Stimulated activated CD4-positive, alpha-beta T cell treated with anti-CD3 and anti-CD28 coated beads, Interleukin-1b, Interleukin-23, amount 100 ng/mL, for 48 hours (primary cell): ENCODE measurements around the gene MTA2.
A peak's percentile ranks its signal among the peaks of the same experiment; 100 is the strongest.
"Not testable (repeated sequence)": the region's sequence is repeated elsewhere in the genome, so short reads cannot be mapped to it uniquely, and the experiment has no call there.

Experiments used
- DNase-seq: peaks from one replicate; pipeline ENCODE4 v3.0.0-alpha.2; 2020

Gene MTA2

DNA sequence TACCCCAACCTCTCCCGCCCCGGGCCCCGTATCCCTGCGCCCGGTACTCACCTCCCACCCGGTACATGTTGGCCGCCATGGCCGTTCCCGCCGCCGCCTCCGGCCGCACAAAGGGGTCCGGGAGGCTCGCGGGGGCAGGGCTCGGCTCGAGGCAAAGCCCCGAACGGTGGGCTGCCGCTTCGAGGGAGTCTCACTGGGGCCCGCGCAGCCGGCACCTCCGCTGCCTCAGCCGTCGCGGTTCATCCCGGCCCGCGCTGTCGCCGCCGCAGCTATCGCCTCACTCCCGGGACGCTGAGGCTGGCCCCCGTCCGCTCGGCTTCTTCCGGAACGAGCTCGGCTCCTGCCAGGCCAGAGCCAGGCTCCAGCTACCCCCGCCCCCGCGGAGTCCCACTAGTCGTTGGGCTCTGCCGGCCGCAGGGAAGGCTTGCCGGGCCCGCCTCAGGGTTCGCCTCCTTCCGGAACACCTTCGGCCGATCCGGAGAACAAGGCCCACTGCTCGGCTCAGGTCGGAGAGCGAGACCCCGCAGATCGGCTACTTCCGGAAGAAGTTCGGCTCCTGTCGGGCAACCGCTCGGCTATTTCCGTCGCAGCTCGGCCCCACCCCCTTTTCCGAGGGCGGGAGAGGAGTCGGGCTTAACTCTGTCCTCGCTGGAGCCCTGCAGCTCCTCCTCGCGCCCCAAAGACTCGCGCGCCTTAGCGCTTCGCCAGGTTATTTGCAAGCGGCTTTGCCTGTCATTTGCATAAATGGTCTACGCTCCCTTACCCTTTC is at the start of gene MTA2:
MTA2 (minus strand) TSS at position 494 of the 769 bp plus-strand sequence; CDS start at position 79, 415 bp downstream.
- peak; percentile 100 for DNase-seq

DNA sequence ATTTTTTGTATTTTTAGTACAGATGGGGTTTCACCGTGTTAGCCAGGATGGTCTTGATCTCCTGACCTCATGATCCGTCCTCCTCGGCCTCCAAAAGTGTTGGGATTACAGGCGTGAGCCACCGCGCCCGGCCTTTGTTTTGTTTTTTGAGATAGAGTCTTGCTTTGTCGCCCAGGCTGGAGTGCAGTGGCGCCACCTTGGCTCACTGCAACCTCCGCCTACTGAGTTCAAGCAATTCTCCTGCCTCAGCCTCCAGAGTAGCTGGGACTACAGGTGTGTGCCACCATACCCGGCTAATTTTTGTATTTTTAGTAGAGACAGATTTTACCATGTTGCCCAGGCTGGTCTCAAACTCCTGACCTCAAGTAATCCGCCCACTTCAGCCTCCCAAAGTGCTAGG is 48.6 kb upstream of the MTA2 start:
- not testable (repeated sequence) for DNase-seq

DNA sequence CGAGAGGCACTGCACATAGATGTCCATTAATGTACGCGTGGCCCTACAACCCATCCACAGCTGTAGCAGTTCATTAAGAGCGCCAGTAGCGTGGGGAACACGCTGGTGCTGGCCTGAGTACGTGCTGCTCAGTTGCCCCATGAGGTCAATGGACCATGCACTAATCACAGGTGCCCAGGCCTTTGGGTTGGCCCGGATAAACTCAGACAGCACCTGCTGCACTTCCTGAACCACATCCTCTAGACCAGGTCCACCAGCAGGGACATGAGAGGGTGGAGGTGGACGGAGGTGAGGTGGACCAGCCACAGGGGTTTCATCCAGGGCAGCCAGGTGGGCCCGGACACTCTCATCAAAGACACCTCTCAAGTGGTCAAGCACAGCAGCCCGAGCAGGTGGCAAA is 47.8 kb upstream of the MTA2 start:
- DNase-seq = no peak

DNA sequence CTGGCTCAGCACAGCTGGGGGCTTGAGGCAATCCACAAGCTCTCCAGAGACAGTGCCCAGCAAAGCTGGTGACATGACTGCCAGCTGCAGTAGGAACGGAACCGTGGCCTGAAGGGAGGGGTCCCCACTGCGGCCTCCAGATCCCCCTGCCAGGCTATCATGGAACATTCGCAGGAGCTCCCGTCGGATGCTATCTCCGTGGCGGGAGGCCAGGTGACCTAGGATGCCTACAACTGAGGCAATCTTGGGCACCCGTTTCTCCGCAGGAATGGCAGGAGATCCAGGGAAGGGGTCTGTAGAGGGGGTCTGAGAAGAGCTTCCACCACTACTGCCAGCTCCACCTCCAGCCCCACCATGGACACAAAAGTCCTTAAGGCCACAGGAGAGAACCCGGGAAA is 47.3 kb upstream of the MTA2 start:
- DNase-seq = no peak

DNA sequence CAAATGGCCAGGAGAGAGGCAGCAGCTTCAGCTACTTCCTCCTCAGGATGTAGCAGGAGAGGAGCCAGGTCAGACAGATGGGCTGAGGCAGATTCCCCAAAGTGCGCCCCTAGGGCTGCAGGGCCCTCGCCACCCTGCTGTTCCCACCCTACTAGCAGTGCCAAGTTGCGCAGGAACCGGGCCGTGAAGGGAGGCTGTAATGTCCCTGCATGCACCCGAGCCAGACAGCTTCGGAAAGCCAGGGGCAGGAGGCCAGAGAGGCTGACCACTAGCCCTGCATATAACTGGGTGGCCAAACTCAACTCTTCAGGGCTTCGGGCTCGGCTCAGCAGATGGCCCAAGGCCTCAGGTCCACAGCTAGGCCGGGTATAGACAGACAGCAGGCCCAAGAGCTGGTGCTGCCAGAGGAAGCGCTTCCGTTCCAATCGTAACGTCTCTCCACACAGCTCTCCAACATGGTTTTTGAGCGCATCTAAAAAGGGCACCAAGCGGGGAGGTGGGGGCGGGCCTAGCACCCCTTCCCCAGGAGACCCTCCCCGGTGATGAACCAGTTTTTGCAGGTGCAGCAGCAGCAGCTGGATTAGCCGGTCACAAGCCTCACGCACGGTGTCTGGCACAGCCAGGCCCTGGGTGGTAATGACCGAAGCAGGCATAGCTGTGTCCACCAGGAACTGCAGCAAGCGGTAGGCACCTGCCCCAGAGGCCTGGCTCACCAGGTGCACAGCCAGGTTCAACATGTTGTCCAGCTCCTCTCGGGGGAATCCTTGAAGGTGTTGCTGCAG is 46.7 kb upstream of the MTA2 start:
- DNase-seq = no peak

DNA sequence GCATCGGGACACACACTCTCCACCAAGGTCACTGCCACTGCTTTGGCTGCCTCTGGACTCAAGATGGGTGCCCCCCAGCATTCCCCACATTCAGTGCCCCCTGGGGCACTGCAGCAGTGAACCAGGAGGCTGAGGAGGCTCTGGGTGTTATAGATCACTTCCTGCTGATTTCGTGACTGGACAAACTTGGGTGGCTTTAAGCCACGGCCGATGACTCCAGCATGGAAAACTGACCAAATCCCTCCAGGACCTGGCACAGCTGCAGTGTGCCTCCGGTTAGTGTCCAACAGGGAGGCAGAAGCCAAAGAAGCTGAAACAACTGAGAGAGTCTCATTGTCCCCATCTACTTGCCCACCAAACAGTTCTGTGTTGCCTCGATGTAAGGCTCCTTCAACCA is 45.9 kb upstream of the MTA2 start:
- DNase-seq = no peak

DNA sequence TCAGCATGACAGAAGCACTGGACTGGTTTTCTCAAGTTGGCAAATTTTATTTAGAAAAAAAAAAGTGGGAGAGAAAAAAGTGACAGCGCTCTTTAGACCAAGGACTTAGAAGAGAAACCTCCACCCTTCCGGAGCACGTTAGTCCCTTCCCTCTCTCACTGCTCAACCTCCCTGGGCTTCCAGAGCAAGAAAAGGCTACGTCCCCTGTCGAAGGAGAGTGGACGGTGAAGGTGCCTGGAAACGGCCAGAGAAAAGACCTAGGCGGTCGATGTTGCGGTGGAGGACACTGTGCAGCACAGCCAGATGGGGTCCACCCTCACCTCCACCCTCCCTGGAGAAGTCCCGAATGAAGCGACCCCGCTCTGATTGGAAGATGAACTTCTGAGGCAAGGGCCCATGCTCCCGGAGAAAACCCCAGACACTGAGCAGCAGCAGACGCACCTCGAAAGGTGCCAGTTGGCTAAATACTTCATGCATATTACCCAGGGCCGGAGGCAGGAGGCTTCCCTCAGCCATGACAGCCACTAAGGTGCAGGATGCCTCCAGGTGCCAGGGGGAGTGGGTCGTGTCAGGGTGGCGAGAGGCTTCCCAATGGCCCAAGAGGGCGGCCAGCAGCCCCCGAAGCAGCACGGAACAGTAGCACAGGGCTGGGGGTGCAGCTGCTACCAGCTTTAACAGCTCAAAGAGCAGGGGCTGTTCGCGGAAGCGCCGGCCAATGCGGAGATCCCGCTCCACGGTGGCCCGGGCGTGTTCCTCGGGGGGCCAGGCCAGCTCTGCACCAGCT is 45.4 kb upstream of the MTA2 start:
- DNase-seq = no peak

DNA sequence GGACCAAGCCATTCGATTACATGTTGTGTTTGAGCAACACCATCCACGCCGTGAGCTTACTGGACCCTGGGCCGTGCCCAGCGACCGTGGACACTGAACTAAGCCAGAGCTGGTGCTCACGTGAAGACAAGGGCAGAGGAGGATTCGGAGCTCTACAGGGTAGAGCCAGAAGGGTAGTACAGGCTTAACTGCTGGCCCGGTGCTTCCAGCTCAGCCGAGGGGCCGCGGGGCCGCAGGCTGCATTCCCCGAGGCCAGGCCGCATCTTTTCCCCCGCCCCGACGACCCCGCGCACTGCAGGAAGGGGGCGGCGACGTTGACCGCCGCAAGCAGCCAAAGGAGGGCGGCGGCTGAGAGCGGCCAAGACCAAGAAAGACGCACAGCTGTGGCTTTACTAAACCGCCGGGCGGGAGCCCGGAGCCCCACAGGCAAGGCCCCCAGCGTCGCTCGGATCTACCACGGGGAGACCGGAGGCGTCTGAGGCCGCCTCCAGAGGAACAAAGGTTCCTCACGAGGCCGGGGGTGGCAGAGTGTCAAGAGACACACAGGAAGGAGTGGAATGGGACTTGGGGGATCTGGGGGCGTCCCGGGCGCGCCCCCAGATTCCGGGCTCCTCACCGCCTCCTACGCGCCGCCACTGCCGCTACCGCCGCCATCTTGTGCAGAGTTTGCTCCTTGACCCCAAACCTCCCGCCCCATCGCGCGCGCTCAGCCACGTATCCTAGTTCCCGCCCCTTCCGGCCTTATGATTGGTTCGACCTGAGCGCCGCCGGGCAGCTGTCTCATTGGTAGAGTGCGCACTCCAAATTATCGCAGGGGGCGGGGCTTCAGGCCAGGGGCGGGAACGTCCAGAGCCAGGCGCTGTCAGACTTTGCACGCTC is 44.5 kb upstream of the MTA2 start, which contains the start of gene GANAB:
GANAB (minus strand) TSS at position 668 of the 879 bp plus-strand sequence; CDS start at position 654, 14 bp downstream.
- DNase-seq = peak; percentile 99

DNA sequence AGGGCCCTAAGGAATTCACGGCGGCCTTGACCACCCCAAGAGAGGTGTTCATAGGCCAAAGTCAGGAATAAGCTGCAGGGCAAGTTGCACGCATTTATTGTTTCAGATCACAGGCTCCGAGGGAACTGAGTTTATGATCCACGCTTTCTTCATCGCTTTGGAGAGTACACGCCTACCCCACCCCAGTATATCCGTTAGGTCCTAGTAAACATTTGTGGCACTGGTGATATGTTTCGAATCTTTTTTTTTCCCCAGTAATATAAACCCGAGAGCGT is 43.9 kb upstream of the MTA2 start:
- no peak for DNase-seq

DNA sequence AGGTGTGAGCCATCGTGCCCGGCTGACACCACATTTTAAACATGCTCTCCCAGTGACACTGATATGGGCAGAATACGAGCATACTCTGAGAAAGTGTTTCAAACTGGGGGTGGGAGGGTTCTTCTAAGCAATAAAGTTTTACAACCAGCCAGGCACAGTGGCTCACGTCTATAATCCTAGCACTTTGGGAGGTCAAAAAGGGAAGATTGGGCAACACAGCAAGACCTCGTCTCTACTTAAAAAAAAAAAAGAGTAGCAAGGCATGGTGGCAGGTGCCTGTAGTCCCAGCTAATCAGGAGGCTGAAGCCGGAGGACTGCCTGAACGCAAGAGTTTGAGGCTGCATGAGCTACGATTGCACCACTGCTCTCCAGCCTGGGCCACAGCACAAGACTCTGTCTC is 42.6 kb upstream of the MTA2 start:
- DNase-seq = no peak

DNA sequence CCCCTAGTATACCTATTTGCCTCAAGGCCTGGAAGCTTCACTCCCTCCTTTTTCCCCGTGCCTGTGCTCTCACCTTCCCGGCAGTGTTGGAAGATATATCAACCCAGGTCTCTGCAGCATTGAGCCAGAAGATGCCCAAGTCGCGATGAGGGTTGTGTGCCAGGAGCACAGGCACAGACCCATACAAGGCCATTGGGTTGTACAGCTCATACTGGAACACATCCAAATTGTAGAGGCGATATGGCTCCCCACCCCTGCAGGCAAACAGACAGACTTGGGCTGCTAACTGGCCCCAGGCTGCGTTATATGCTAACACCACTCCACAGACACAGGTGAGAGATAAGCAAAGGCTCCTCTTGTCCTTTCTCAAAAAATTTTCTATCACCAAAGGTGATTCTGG is 30.8 kb upstream of the MTA2 start:
- DNase-seq = no peak

DNA sequence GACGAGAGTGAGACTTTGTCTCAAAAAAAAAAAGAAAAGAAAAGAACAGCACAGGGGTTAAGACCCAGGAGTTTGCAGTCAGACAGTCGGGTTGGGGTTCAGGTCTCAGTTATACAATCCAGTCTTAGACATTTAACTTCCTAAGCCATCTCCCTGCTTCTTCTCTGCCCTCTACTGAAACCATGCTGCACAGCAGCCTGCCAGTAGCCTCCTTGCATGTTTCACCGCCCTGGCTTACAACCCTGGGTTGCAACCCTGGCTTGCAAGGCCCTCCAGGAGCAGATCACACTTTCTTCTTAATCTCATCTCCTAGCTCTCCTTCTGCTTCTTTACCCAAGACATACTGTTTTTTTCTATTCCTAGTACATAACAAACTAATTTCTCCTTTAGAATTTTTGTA is 26.0 kb upstream of the MTA2 start:
- DNase-seq = no peak

DNA sequence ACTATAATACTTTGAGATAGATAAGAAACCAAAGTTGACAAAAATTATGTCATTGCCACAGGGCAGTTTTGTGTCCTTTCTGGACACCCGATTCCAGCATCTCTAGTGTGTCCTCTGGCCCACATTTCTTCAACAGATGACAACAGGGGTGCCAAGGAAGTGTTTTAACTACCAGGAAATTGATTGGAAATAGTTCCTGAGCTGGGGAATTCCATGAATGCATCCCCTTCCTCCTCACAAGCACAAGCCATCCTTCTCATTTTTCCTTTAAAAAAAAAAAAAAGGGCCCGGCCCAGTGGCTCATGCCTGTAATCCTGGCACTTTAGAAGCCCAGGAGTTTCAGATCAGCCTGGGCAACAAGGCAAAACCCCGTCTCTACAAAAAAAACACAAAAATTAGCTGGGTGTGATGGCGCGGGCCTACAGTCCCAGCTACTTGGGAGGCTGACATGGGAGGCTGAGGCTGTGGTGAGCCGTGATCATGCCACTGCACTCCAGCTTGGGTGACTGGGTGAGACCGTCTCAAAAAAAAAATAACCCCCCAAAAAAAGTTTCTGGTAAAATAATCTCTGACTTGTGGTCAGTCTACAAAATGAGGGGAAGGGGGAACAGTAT is 20.9 kb upstream of the MTA2 start:
- no peak for DNase-seq

DNA sequence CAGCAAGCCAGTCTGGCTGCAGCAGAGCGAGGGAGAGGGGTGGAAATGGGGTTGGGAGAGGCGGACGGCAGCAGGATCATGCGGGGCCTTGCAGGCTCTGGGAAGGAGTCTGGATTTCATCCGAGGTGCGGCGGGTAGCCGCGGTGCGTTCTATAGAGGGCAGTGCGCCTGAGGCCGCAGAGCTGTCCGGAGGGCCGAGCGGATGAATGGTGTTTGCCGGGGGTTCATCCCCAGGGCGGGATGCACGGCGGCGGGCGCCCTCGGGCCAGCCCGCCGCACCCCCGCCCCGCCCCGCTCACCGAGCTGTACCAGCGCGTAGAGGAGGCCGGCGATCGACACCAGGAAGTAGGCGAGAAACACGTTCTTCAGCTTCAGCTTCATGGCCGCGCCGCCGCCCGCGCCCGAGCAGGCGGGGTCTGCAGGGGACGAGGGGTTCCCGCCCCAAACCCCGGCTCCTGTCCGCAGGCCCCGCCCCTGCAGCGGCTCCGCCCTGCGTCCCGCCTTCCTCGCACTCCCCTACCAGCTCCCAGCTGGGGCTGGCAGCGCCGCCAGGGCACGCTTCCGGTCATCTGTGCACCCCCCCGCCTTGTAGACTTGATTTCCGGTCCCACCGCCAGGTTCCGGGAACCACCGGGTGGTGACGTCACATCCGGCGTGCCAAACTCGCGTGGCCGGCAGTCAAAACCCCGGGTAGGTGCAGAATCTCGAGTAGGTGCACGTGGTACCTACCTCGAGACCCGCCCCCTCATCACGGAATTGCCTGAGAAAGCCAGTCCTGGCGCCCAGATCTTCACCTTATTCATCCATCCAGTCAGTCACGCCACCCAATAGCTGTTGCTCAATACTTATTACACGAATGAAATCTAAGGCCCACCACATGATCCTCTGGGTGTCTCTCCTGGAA is 20.2 kb upstream of the MTA2 start, which contains the start of gene B3GAT3:
B3GAT3 (minus strand) TSS at position 420 of the 904 bp plus-strand sequence; CDS start at position 381, 39 bp downstream.
- DNase-seq = peak; percentile 97

DNA sequence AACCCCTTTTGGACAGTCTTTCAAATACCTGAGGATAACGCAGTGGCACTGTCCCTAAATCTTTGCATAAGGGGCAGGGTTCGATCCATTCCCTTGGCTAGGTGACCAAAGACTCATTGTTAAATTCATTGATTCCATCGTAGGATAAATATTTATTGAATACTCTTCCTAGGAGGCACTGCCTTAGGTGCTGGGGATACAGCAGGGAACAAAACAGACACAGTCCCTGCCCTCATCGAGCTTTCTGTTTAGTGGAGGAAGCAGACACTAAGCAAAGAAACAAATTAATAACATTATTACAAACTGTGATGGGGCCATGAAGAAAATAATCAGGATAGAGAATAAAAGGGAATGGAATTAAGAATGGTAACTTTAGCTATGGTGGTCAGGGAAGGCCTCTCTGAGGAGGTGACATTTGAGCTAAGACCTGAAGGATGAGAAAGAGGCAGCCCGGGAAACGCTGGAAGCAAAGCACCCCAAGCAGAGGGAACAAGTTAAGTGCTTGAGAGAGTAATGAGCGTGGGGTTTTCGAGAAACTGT is 19.4 kb upstream of the MTA2 start:
- DNase-seq = no peak

DNA sequence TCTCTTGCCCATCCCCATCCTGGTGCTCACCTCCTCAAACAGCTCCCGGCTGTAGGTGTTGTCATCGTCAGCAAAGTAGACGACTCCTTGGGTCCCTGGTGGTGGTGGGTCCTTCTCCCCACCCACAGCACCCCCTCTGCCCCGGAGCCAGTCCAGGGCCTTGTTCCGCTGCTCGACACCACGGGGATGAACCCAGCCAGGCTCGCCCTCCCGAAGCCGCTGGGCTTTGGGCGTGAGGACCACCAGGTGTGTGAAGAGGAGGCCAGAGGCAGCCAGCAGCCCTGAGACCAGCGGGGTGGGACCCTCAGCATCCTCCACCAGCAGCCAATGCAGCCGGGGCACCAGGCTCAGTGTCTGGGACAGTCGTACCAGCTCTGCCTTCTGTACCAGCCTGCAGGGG is 15.3 kb upstream of the MTA2 start:
- not testable (repeated sequence) for DNase-seq

DNA sequence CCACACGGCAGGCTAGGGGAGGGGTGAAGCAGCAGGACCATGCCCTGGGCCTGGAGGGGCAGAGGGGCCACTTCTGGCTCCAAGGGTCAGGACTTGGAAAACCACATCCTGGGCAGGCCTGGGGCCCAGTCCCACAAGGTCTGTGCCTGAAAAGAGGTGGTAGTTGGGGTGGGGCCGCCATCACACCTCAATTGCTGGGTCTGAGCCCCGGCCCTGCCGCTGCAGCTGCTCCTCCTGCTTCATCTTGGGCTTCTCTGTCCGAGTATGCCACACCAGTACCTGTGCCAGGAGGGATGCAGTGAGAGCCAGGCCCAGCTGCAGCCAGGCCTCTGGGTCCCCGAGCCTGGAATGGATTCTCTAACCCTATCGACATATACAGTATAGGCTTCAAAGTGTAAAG is 13.9 kb upstream of the MTA2 start:
- DNase-seq = no peak

DNA sequence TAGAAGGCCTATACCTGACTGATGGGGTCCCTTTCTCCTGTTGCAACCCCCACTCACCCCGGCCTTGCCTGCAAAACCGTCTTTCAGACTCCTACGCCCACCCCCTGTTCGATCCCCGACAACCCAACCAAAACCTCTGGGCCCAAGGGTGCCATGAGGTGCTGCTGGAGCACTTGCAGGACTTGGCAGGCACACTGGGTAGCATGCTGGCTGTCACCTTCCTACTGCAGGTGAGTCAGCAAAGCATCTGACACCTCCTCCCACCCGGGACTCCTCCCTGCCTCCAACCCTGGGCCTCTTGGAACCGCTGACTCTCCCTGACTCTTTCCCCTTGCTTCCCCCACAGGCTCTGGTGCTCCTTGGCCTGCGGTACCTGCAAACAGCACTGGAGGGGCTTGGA is 12.6 kb upstream of the MTA2 start:
- DNase-seq = peak; percentile 71

DNA sequence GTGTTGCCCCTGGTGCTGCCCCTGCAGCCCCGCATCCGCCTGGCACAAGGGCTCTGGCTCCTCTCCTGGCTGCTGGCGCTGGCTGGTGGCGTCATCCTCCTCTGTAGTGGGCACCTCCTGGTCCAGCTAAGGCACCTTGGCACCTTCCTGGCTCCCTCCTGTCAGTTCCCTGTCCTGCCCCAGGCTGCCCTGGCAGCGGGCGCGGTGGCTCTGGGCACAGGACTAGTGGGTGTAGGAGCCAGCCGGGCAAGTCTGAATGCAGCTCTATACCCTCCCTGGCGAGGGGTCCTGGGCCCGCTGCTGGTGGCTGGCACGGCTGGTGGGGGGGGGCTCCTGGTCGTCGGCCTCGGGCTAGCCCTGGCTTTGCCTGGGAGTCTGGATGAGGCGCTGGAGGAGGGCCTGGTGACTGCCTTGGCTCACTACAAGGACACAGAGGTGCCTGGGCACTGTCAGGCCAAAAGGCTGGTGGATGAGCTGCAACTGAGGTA is 11.7 kb upstream of the MTA2 start:
- no peak for DNase-seq
